ENCODE results near the gene PPP1R8.

PPP1R8 gene

DNA sequence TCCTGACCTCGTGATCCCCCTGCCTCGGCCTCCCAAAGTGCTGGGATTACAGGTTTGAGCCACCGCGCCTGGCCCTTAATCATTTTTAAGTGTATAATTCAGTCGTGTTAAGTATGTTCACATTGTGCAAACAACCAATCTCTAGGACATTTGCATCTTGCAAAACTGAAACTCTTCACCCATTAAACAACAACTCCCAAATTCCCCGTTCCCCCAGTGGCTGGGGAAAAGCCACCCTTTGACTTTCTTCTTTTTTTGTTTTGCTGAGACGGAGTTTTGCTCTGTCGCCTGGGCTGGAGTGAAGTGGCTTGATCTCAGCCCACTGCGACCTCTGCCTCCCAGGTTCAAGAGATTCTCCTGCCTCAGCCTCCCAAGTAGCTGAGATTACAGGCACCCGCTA, 35.2 kb downstream of the PPP1R8 start:
- H3K79me2 ChIP-seq (ENCODE audit: insufficient read depth, low read length) = no peaks in the 10 kb centered on the region
- TF ChIP-seq EZH2phosphoT487 (IDR thresholded peaks at IDR 0.05; ENCODE audit: borderline replicate concordance) = no peak
- TF ChIP-seq, protein P1, sequence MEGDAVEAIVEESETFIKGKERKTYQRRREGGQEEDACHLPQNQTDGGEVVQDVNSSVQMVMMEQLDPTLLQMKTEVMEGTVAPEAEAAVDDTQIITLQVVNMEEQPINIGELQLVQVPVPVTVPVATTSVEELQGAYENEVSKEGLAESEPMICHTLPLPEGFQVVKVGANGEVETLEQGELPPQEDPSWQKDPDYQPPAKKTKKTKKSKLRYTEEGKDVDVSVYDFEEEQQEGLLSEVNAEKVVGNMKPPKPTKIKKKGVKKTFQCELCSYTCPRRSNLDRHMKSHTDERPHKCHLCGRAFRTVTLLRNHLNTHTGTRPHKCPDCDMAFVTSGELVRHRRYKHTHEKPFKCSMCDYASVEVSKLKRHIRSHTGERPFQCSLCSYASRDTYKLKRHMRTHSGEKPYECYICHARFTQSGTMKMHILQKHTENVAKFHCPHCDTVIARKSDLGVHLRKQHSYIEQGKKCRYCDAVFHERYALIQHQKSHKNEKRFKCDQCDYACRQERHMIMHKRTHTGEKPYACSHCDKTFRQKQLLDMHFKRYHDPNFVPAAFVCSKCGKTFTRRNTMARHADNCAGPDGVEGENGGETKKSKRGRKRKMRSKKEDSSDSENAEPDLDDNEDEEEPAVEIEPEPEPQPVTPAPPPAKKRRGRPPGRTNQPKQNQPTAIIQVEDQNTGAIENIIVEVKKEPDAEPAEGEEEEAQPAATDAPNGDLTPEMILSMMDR (conservative IDR thresholded peaks at IDR 0.05; ENCODE audit: low read length) = no peak
- no peaks in the 10 kb centered on the region for H3K9me2 ChIP-seq (replicated peaks; ENCODE audit: low read depth, low read length)
- H3K27me3 ChIP-seq (ENCODE audit: insufficient read depth, low read length, poor library complexity, severe bottlenecking) = no peaks in the 10 kb centered on the region
- no peak overlapping the region for H3K9ac ChIP-seq (ENCODE audit: low read depth, low read length, poor library complexity, severe bottlenecking)
- no peaks in the 10 kb centered on the region for H4K20me1 ChIP-seq (ENCODE audit: insufficient read depth, low read length, poor library complexity, severe bottlenecking)
- H3K4me1 ChIP-seq (ENCODE audit: insufficient read depth, low read length, poor library complexity, severe bottlenecking) = peaks cover 39% of the 10 kb centered on the region
- no peak overlapping the region for H2AFZ ChIP-seq (ENCODE audit: low read length)
- no peaks in the 10 kb centered on the region for H3F3A ChIP-seq (ENCODE audit: low read depth)
- no peak overlapping the region for H3K4me3 ChIP-seq (ENCODE audit: low read length, poor library complexity, severe bottlenecking)
- no peak overlapping the region for H3K4me2 ChIP-seq (ENCODE audit: low read depth, low read length, poor library complexity, severe bottlenecking)
- H3K36me3 ChIP-seq (ENCODE audit: insufficient read depth, low read length) = no peaks in the 10 kb centered on the region
- H3K9me3 ChIP-seq (ENCODE audit: insufficient read depth, low read depth, low read length) = no peaks in the 10 kb centered on the region

DNA sequence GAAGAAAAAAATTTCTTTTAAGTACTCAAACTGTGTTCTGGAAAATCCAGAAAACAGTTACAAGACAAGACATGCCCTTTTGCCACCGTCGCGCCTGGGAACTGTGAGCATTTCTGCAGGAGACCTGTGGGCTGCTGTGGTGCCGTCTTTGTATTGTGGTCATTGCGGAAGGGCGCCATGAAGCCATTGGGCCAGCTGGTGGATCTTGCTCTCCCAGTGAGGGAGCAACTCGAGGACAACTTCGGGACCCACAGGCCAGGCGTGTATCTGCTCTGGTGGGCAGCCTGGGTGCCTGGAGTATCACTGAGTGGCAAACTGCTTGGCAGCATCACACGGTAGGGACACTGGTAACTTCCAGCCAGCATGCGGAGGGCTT, 38.0 kb downstream of the PPP1R8 start:
- Histone ChIP-seq H3K27me3 (ENCODE audit: insufficient read depth, low read length, poor library complexity, severe bottlenecking) (no peaks in the 10 kb centered on the region), H3K9ac (ENCODE audit: low read depth, low read length, poor library complexity, severe bottlenecking) (peak overlapping the region; percentile 66), H3F3A (ENCODE audit: low read depth) (no peaks in the 10 kb centered on the region), H3K4me3 (ENCODE audit: low read length, poor library complexity, severe bottlenecking) (peak overlapping the region; percentile 71), H3K79me2 (ENCODE audit: insufficient read depth, low read length) (no peaks in the 10 kb centered on the region), H3K9me3 (ENCODE audit: insufficient read depth, low read depth, low read length) (no peaks in the 10 kb centered on the region), H2AFZ (ENCODE audit: low read length) (peak overlapping the region; percentile 69), H4K20me1 (ENCODE audit: insufficient read depth, low read length, poor library complexity, severe bottlenecking) (no peaks in the 10 kb centered on the region), H3K4me2 (ENCODE audit: low read depth, low read length, poor library complexity, severe bottlenecking) (peak overlapping the region; percentile 87), H3K36me3 (ENCODE audit: insufficient read depth, low read length) (no peaks in the 10 kb centered on the region), H3K9me2 (replicated peaks; ENCODE audit: low read depth, low read length) (no peaks in the 10 kb centered on the region), H3K4me1 (ENCODE audit: insufficient read depth, low read length, poor library complexity, severe bottlenecking) (peaks cover 32% of the 10 kb centered on the region)
- TF ChIP-seq, protein P1 (conservative IDR thresholded peaks at IDR 0.05; ENCODE audit: low read length) = no peak
- no peak for TF ChIP-seq EZH2phosphoT487 (IDR thresholded peaks at IDR 0.05; ENCODE audit: borderline replicate concordance)

DNA sequence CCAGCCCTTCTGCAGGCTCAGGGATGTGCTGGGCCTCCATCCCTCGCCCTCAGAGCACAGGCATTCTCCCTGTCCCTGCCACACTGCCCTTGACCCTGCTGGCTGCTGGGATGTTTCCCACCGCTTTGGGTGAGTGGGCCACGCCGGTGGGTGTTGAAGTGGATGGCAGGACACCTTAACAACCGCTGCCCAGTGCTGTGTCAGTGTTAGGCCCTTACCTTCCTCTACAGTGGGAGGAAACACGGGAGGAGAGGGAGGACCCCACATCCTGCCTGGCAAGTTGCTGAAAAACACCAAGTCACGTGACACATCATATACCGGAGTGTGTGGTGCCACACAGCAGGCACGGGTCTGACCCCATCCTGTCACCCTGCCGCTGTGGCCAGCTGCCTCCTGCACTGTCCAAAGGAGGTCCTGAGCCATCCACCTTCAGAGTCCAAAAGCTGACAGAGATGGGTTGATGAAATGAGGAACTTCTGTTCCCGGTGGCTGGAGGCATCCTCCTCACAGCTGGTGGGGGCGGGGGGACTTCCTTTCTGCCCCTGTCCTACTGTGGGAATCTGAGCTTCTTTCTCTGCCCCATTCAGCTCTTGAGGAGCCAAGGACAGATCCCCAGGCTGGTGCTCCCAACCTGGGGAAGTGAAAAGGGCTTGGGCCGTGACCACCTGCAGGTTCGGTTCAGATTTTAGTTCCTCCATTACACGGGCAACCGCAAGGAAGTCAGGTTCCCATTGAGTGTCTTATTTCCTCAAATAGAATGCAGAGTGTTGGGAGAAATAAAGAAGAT, 38.5 kb downstream of the PPP1R8 start:
- Histone ChIP-seq H3F3A (ENCODE audit: low read depth) (no peaks in the 10 kb centered on the region), H3K4me2 (ENCODE audit: low read depth, low read length, poor library complexity, severe bottlenecking) (peak overlapping the region; percentile 87), H3K79me2 (ENCODE audit: insufficient read depth, low read length) (no peaks in the 10 kb centered on the region), H2AFZ (ENCODE audit: low read length) (peak overlapping the region; percentile 69), H3K27me3 (ENCODE audit: insufficient read depth, low read length, poor library complexity, severe bottlenecking) (no peaks in the 10 kb centered on the region), H3K9me2 (replicated peaks; ENCODE audit: low read depth, low read length) (no peaks in the 10 kb centered on the region), H3K36me3 (ENCODE audit: insufficient read depth, low read length) (no peaks in the 10 kb centered on the region), H3K9me3 (ENCODE audit: insufficient read depth, low read depth, low read length) (no peaks in the 10 kb centered on the region), H3K9ac (ENCODE audit: low read depth, low read length, poor library complexity, severe bottlenecking) (peak overlapping the region; percentile 66), H3K4me1 (ENCODE audit: insufficient read depth, low read length, poor library complexity, severe bottlenecking) (peaks cover 26% of the 10 kb centered on the region), H3K4me3 (ENCODE audit: low read length, poor library complexity, severe bottlenecking) (peak overlapping the region; percentile 71), H4K20me1 (ENCODE audit: insufficient read depth, low read length, poor library complexity, severe bottlenecking) (no peaks in the 10 kb centered on the region)
- TF ChIP-seq, protein P1 (conservative IDR thresholded peaks at IDR 0.05; ENCODE audit: low read length) = no peak
- no peak for TF ChIP-seq EZH2phosphoT487 (IDR thresholded peaks at IDR 0.05; ENCODE audit: borderline replicate concordance)
